Testis (tissue), 3 donors: Measurements from ENCODE around the gene EEF1A2. TPM values are rescaled to one million over a fixed set of nuclear protein-coding genes. Genes with fewer than 3 reads are reported as not detected.

Experiments
- DNase-seq: peaks from one replicate; pipeline ENCODE4 v3.0.0-alpha.2; 2019
- H3K27ac ChIP-seq, 2 donors: fragments of 200-600 bp; sonication (generic); one replicate each; pipeline ENCODE4 v1.5.1; 2019
- H3K27me3 ChIP-seq: fragments of 200-600 bp; sonication (generic); one replicate; pipeline ENCODE4 v1.5.1; 2019
- H3K36me3 ChIP-seq: fragments of 200-600 bp; sonication (generic); one replicate; pipeline ENCODE4 v1.5.1; 2017; ENCODE audit warnings: low read depth; ENCODE audit errors: missing control alignments
- H3K4me1 ChIP-seq: fragments of 200-600 bp; sonication (generic); one replicate; pipeline ENCODE4 v1.5.1; 2019
- H3K4me3 ChIP-seq, 2 donors: fragments of 200-600 bp; sonication (generic); one replicate each; pipeline ENCODE4 v1.5.1; 2017 to 2019
- H3K9me3 ChIP-seq: fragments of 200-600 bp; sonication (generic); one replicate; pipeline ENCODE4 v1.5.1; 2017
- CTCF ChIP-seq, 3 experiments: fragments of 450-650 bp in 2 of 3; fragments of 200-600 bp in 1 of 3; sonication (generic) in 1 of 3; IDR thresholded peaks; one replicate each; pipeline ENCODE4 v1.5.1; 2016 to 2019; ENCODE audit warnings: antibody characterized with exemption in 3 of 3, mild to moderate bottlenecking in 2 of 3, moderate library complexity in 1 of 3
- POLR2A ChIP-seq: fragments of 450-650 bp; IDR thresholded peaks from one replicate; pipeline ENCODE4 v1.6.1; 2017; ENCODE audit warnings: antibody characterized with exemption, mild to moderate bottlenecking, moderate library complexity
- WGBS, 2 donors: methylation state at CpG; one replicate each; pipeline ENCODE4 v1.1.5; 2018; 5-methylcytosine and 5-hydroxymethylcytosine counted together
- intact Hi-C: fragments of 100-400 bp; cut with DNase I; formaldehyde crosslinking; loops from one replicate; pipeline ENCODE4 v1.15.1; 2023; ENCODE audit warnings: low total_unique reads
- polyA plus RNA-seq: library from polyadenylated mRNA; stranded (reverse); fragments of 350-450 nt; fragmentation: Illumina TruSeq; extraction: RNeasy Lipid Tissue Mini Kit (QIAGEN cat#74804); gene quantifications from one replicate; pipeline ENCODE4 v1.2.3, GENCODE V29; 2014; ENCODE audit warnings: low read depth, low replicate concordance; ENCODE audit not compliant: insufficient read depth
- total RNA-seq, 2 donors: library from RNA; depleted of rRNA; stranded (reverse); fragments of >200 nt; gene quantifications; one replicate each; pipeline ENCODE4 v1.2.3, GENCODE V29; 2016

The EEF1A2 gene
- total and polyA plus RNA-seq, 3 donors from 2014 or later = 9.8 to 19.1 (median 15.9) TPM

DNA sequence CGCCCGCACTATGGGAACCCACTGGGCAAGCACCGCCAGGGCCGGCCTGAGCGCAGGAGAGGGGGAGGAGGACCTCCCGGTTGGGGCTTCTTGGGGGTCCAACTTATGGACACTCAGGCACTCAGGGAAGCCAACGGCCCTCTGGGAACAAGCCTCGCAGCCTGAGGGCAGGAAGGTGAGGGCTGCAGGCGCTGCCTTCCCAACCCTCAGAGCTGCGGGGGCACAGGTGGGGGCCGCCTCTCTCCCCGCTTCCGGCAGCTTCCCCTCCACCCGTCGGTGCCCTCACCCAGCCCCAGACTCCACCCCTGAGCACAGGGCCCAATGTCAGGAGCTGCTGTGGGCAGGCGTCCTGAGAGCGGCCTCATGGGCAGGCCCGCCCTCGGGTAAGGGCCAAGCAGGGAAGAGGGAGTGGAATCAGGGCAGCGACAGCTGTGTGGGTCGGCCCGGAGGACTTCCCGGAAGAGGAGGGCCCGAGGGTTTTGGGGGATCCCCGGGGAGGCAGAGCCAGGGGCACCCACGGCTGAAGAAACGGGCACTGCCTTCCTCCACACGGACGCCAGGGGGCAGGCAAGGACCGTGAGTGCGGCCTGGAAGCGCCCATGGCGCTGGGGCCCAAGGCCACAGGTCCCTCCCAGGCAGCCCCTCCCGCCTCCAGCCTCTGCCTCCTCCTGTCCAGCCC lies 38.8 kb upstream of the EEF1A2 start:
- TF ChIP-seq POLR2A (no peak), CTCF (IDR thresholded peaks at IDR 0.05) (peak; percentile 84 to 89 (median 87))
- Histone ChIP-seq H3K27ac (no peak overlapping the region), H3K4me1 (peaks cover 10% of the 10 kb centered on the region), H3K27me3 (no peaks in the 10 kb centered on the region), H3K36me3 (no peaks in the 10 kb centered on the region), H3K9me3 (no peaks in the 10 kb centered on the region), H3K4me3 (no peak overlapping the region)
- intact Hi-C loops = loop anchor here (5.0 kb wide), 1 partner anchor 440 kb away; the partner anchor contains the start of gene SAMD10
- peak; percentile 73 for DNase-seq
- 16 to 28% methylated on average over 16 to 34 of the region's 34 CpGs for WGBS, 2 donors

GRCh38 chr20:63536997-63537524 lies 38.2 kb upstream of the EEF1A2 start, which contains the start of gene PTK6:
Gene PTK6 (minus strand): TSS chr20:63537376. CDS start chr20:63537314, 62 bp downstream.
- no peak within 1 kb of the TSS for H3K4me3 ChIP-seq
- H3K27ac ChIP-seq = no peak within 1 kb of the TSS
- DNase-seq = no peak
- 77 to 81% methylated on average over 9 to 28 of the region's 29 CpGs for WGBS, 2 donors
- TF ChIP-seq CTCF (IDR thresholded peaks at IDR 0.05) (no peak), POLR2A (no peak)
- H3K4me1 ChIP-seq = peaks cover 10% of the 10 kb centered on the region
- H3K27me3 ChIP-seq = no peaks in the 10 kb centered on the region
- no peaks in the 10 kb centered on the region for H3K9me3 ChIP-seq
- intact Hi-C loops = loop anchor here (5.0 kb wide), 1 partner anchor 440 kb away; the partner anchor contains the start of gene SAMD10
- no peaks in the 10 kb centered on the region for H3K36me3 ChIP-seq

GRCh38 chr20:63536241-63536977 lies 37.5 kb upstream of the EEF1A2 start:
- WGBS, 2 donors = 54 to 62% methylated on average over 17 to 35 of the region's 35 CpGs
- no peak overlapping the region for H3K4me3 ChIP-seq
- intact Hi-C loops = loop anchor here (5.0 kb wide), 1 partner anchor 441 kb away; the partner anchor contains the start of gene SAMD10
- no peaks in the 10 kb centered on the region for H3K9me3 ChIP-seq
- no peak for TF ChIP-seq POLR2A
- no peak for TF ChIP-seq CTCF (IDR thresholded peaks at IDR 0.05)
- no peaks in the 10 kb centered on the region for H3K36me3 ChIP-seq
- no peak overlapping the region for H3K27ac ChIP-seq
- peaks cover 10% of the 10 kb centered on the region for H3K4me1 ChIP-seq
- no peaks in the 10 kb centered on the region for H3K27me3 ChIP-seq
- no peak for DNase-seq

- no peaks in the 10 kb centered on the region for H3K36me3 ChIP-seq
- H3K27me3 ChIP-seq = no peaks in the 10 kb centered on the region
- H3K27ac ChIP-seq = no peak overlapping the region
- peaks cover 10% of the 10 kb centered on the region for H3K4me1 ChIP-seq
- no peak for DNase-seq
- H3K9me3 ChIP-seq = no peaks in the 10 kb centered on the region
- intact Hi-C loops = loop anchor here (5.0 kb wide), 1 partner anchor 442 kb away; the partner anchor contains the start of gene SAMD10
- WGBS, 2 donors = 62% methylated on average over 36 of the region's 49 CpGs; no CpG with 5 or more reads in 1 of the 2 donors
- no peak overlapping the region for H3K4me3 ChIP-seq
- no peak for TF ChIP-seq CTCF (IDR thresholded peaks at IDR 0.05)
These were observed 36.2 kb upstream of the EEF1A2 start for GRCh38 chr20:63534831-63535651.
